ENCODE results near the gene OTUB2.

DNA sequence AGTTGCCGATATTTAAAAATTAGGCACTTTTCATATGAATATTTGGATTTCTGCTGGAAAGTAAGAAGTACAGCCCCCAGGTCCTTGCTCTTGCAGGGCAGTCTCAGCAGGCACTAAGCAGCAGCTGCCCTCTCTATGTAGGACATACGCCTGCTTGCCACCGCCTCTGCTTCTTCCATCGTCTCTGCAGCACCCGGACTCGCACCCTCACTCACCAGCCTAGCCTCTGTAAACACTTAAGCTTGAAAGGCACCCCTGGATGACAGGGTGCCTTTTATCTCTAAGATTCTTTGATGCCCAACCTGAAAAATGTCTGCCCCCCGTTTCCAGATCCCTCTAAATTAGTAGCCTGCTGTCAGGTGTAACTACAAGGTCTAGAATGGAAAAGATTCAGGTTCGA is 19.0 kb downstream of the OTUB2 start:
- no peak for TF ChIP-seq POLR2A (IDR thresholded peaks at IDR 0.05)
- TF ChIP-seq, protein P1, sequence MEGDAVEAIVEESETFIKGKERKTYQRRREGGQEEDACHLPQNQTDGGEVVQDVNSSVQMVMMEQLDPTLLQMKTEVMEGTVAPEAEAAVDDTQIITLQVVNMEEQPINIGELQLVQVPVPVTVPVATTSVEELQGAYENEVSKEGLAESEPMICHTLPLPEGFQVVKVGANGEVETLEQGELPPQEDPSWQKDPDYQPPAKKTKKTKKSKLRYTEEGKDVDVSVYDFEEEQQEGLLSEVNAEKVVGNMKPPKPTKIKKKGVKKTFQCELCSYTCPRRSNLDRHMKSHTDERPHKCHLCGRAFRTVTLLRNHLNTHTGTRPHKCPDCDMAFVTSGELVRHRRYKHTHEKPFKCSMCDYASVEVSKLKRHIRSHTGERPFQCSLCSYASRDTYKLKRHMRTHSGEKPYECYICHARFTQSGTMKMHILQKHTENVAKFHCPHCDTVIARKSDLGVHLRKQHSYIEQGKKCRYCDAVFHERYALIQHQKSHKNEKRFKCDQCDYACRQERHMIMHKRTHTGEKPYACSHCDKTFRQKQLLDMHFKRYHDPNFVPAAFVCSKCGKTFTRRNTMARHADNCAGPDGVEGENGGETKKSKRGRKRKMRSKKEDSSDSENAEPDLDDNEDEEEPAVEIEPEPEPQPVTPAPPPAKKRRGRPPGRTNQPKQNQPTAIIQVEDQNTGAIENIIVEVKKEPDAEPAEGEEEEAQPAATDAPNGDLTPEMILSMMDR (IDR thresholded peaks at IDR 0.05), result no peak

Measured in esophagus squamous epithelium (tissue), 4 donors.